ENCODE data around the gene ORAI2.

DNA sequence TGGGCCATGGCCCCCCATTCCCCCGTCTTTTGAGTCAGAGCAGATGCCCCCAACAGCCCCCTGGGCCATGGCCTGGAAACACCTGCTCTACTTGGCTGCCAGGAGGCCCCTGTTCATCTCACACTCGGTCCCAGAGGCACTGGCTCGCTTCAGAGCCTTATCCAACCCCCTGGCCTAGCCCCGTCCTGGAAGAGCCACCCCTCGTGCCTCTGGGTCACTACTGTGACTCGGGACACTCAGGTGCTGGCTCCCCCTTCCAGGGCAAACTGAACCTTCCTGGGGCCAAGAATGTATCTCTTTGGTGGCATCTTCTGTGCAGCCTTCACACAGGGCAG lies 38.4 kb downstream of the ORAI2 start:
- TF ChIP-seq CTCF (IDR thresholded peaks at IDR 0.05; ENCODE audit: poor library complexity, severe bottlenecking) = no peak
- TF ChIP-seq POLR2AphosphoS5 (IDR thresholded peaks at IDR 0.05) = no peak
- no peak for TF ChIP-seq RAD21 (conservative IDR thresholded peaks at IDR 0.05)
- no peak for TF ChIP-seq EZH2 (IDR thresholded peaks at IDR 0.05; ENCODE audit: borderline replicate concordance, insufficient read depth, low read length, poor library complexity, severe bottlenecking)
- no peak for TF ChIP-seq EP300 (conservative IDR thresholded peaks at IDR 0.05; ENCODE audit: poor library complexity, severe bottlenecking)
- TF ChIP-seq TAF1 (IDR thresholded peaks at IDR 0.05; ENCODE audit: low read depth) = no peak
- TF ChIP-seq, protein P1, sequence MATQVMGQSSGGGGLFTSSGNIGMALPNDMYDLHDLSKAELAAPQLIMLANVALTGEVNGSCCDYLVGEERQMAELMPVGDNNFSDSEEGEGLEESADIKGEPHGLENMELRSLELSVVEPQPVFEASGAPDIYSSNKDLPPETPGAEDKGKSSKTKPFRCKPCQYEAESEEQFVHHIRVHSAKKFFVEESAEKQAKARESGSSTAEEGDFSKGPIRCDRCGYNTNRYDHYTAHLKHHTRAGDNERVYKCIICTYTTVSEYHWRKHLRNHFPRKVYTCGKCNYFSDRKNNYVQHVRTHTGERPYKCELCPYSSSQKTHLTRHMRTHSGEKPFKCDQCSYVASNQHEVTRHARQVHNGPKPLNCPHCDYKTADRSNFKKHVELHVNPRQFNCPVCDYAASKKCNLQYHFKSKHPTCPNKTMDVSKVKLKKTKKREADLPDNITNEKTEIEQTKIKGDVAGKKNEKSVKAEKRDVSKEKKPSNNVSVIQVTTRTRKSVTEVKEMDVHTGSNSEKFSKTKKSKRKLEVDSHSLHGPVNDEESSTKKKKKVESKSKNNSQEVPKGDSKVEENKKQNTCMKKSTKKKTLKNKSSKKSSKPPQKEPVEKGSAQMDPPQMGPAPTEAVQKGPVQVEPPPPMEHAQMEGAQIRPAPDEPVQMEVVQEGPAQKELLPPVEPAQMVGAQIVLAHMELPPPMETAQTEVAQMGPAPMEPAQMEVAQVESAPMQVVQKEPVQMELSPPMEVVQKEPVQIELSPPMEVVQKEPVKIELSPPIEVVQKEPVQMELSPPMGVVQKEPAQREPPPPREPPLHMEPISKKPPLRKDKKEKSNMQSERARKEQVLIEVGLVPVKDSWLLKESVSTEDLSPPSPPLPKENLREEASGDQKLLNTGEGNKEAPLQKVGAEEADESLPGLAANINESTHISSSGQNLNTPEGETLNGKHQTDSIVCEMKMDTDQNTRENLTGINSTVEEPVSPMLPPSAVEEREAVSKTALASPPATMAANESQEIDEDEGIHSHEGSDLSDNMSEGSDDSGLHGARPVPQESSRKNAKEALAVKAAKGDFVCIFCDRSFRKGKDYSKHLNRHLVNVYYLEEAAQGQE (IDR thresholded peaks at IDR 0.05; ENCODE audit: borderline replicate concordance) = no peak
